Measurements from ENCODE around the gene MUC12. TPM values are rescaled to one million over a fixed set of nuclear protein-coding genes. Genes with fewer than 3 reads are reported as not detected.
"Not testable (repeated sequence)": the region's sequence is repeated elsewhere in the genome, so short reads cannot be mapped to it uniquely, and the experiment has no call there.

MUC12 gene
- total RNA-seq, 1 experiment from 2014 or later = 6.8 TPM

DNA sequence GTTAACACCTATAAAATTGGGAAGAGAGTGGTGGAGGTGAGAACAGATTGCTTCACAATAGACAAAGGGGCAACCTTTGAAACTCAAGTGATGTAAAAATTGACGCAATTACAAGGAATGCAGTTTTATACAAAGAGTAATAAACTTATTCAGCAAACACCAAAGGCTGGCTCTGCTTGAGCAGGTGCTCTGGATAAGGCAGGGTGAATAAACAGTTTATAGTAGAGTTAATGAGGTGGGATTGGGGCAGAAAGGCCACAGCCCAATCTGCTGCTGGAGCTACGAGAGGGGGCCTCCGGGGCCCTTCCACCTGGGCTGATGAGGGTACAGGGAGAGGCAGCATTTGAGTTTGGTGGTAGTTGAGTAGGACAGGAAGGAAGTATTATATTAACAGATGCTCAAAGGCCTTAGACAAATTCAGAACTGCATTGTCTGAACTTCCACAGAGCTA, 6.0 kb downstream of the MUC12 start:
- H3K27ac ChIP-seq (ENCODE audit: low read length) = no peak overlapping the region
- no peaks in the 10 kb centered on the region for H3K9me3 ChIP-seq (ENCODE audit: control insufficient read depth, insufficient read depth, low read depth, low read length)
- intact Hi-C loops (cut with micrococcal nuclease; ENCODE audit: unreplicated experiment) (no loop called here), in situ Hi-C loops (cut with HindIII; ENCODE audit: low pct_unique_long_range_greater_than_20kb, low sequenced_read_pairs) (no loop called here)
- ChIA-PET CTCF (interaction anchor here (0.6 kb wide), 1 partner anchor 98 kb away, joined by 9 read pairs; no protein-coding TSS in a partner anchor), POLR2A (no interaction called here)
- no TSS peak for BruUV-seq (replicated peaks)
- DNase-seq (ENCODE audit: low read depth, low spot score) (no peak), ATAC-seq (no peak)
- no peaks in the 10 kb centered on the region for H3K36me3 ChIP-seq (ENCODE audit: control insufficient read depth, insufficient read depth, low read length)
- no peaks in the 10 kb centered on the region for H3K4me1 ChIP-seq (ENCODE audit: control insufficient read depth, insufficient read depth, low read length)
- no peak overlapping the region for H3K4me3 ChIP-seq (ENCODE audit: low read depth in 2 of 2, low read length in 2 of 2)
- H3K27me3 ChIP-seq (ENCODE audit: control insufficient read depth, insufficient read depth, low read length) = no peaks in the 10 kb centered on the region
- TF ChIP-seq POLR2AphosphoS5 (IDR thresholded peaks at IDR 0.05; ENCODE audit: low read depth, low read length) = no peak
- no peak for TF ChIP-seq TCF7L2 (IDR thresholded peaks at IDR 0.05; ENCODE audit: low read depth, low read length)
- TF ChIP-seq, protein P1, sequence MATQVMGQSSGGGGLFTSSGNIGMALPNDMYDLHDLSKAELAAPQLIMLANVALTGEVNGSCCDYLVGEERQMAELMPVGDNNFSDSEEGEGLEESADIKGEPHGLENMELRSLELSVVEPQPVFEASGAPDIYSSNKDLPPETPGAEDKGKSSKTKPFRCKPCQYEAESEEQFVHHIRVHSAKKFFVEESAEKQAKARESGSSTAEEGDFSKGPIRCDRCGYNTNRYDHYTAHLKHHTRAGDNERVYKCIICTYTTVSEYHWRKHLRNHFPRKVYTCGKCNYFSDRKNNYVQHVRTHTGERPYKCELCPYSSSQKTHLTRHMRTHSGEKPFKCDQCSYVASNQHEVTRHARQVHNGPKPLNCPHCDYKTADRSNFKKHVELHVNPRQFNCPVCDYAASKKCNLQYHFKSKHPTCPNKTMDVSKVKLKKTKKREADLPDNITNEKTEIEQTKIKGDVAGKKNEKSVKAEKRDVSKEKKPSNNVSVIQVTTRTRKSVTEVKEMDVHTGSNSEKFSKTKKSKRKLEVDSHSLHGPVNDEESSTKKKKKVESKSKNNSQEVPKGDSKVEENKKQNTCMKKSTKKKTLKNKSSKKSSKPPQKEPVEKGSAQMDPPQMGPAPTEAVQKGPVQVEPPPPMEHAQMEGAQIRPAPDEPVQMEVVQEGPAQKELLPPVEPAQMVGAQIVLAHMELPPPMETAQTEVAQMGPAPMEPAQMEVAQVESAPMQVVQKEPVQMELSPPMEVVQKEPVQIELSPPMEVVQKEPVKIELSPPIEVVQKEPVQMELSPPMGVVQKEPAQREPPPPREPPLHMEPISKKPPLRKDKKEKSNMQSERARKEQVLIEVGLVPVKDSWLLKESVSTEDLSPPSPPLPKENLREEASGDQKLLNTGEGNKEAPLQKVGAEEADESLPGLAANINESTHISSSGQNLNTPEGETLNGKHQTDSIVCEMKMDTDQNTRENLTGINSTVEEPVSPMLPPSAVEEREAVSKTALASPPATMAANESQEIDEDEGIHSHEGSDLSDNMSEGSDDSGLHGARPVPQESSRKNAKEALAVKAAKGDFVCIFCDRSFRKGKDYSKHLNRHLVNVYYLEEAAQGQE (IDR thresholded peaks at IDR 0.05; ENCODE audit: insufficient read depth in 1 of 2, low read depth in 2 of 2, low read length in 1 of 2) = no peak
- TF ChIP-seq, protein P2, sequence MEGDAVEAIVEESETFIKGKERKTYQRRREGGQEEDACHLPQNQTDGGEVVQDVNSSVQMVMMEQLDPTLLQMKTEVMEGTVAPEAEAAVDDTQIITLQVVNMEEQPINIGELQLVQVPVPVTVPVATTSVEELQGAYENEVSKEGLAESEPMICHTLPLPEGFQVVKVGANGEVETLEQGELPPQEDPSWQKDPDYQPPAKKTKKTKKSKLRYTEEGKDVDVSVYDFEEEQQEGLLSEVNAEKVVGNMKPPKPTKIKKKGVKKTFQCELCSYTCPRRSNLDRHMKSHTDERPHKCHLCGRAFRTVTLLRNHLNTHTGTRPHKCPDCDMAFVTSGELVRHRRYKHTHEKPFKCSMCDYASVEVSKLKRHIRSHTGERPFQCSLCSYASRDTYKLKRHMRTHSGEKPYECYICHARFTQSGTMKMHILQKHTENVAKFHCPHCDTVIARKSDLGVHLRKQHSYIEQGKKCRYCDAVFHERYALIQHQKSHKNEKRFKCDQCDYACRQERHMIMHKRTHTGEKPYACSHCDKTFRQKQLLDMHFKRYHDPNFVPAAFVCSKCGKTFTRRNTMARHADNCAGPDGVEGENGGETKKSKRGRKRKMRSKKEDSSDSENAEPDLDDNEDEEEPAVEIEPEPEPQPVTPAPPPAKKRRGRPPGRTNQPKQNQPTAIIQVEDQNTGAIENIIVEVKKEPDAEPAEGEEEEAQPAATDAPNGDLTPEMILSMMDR (IDR thresholded peaks at IDR 0.05) = no peak

DNA sequence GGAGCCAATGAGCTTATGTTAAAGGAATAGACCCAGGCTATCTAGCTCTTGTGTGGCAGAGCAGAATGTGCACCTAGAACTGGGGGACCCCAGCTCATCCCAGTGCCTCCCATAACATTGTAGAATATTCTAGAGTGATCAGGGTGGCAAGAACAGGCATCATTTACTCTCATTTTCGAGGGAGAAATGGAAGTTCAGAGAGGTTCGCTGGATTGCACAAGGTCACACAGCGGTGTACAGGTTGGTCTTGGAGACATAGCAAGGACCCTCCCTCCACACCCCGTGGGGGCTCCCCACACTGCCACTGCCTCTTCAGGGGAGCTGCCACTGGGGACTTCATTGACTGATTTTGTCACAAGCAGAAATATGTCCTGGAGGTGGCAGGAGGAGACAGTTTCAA, 8.9 kb downstream of the MUC12 start:
- H3K27ac ChIP-seq (ENCODE audit: low read length) = no peak overlapping the region
- CTCF ChIA-PET = interaction anchor here (0.6 kb wide), 1 partner anchor 254 kb away, joined by 6 read pairs; no protein-coding TSS in a partner anchor
- in situ Hi-C loops (cut with HindIII; ENCODE audit: low pct_unique_long_range_greater_than_20kb, low sequenced_read_pairs) = no loop called here
- POLR2A ChIA-PET = no interaction called here
- ATAC-seq = no peak
- no peaks in the 10 kb centered on the region for H3K27me3 ChIP-seq (ENCODE audit: control insufficient read depth, insufficient read depth, low read length)
- DNase-seq (ENCODE audit: low read depth, low spot score) = no peak
- no peaks in the 10 kb centered on the region for H3K9me3 ChIP-seq (ENCODE audit: control insufficient read depth, insufficient read depth, low read depth, low read length)
- no TSS peak for BruUV-seq (replicated peaks)
- H3K36me3 ChIP-seq (ENCODE audit: control insufficient read depth, insufficient read depth, low read length) = no peaks in the 10 kb centered on the region
- no peak overlapping the region for H3K4me3 ChIP-seq (ENCODE audit: low read depth in 2 of 2, low read length in 2 of 2)
- intact Hi-C loops (cut with micrococcal nuclease; ENCODE audit: unreplicated experiment) = no loop called here
- TF ChIP-seq TCF7L2 (IDR thresholded peaks at IDR 0.05; ENCODE audit: low read depth, low read length) (no peak), SIN3A (IDR thresholded peaks at IDR 0.05; ENCODE audit: borderline replicate concordance, insufficient read depth, low read depth, low read length) (no peak)
- no peaks in the 10 kb centered on the region for H3K4me1 ChIP-seq (ENCODE audit: control insufficient read depth, insufficient read depth, low read length)

DNA sequence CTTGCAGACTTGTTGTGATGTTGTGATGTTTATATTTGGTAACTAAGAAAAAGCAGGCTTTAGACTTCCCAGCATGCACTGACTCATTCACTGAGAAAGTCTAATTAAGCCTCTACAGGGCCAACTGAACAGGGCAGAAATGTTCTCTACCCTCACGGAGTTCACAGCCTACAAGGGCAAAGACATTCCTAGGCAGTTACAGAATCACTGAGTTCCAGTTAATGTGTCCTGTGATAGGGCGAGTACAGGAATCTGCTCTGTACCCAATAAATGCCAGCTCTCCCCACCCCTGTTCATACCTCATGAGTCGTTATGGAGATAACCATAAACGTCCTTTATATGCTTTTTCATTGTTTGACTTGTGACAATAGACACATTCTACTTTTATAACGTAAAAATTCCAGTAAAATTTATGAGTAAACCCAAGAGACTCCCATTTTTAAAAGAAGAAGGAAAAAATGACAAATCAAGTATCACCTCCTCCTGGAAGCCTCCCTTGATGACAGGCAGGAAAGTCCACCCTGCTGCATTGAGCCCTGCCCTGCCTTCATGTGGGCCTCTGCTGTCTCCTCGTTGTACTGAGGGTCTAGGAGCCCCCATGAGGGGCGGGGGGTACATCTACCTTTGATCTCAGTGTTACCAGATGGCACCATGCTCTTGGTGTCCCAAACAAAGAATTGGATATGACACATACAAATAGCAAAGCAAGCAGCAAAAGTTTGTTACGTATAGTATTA, 14.3 kb downstream of the MUC12 start:
- POLR2A ChIA-PET = no interaction called here
- no TSS peak for BruUV-seq (replicated peaks)
- ATAC-seq (peak; percentile 80), DNase-seq (ENCODE audit: low read depth, low spot score) (peak; percentile 13)
- Histone ChIP-seq H3K4me1 (ENCODE audit: control insufficient read depth, insufficient read depth, low read length) (peaks cover 5% of the 10 kb centered on the region), H3K36me3 (ENCODE audit: control insufficient read depth, insufficient read depth, low read length) (no peaks in the 10 kb centered on the region), H3K27ac (ENCODE audit: low read length) (peak overlapping the region; percentile 11; the same call in 1 of the 2 replicates), H3K27me3 (ENCODE audit: control insufficient read depth, insufficient read depth, low read length) (no peaks in the 10 kb centered on the region), H3K4me3 (ENCODE audit: low read depth in 2 of 2, low read length in 2 of 2) (no peak overlapping the region), H3K9me3 (ENCODE audit: control insufficient read depth, insufficient read depth, low read depth, low read length) (no peaks in the 10 kb centered on the region)
- in situ Hi-C loops (cut with HindIII; ENCODE audit: low pct_unique_long_range_greater_than_20kb, low sequenced_read_pairs) (no loop called here), intact Hi-C loops (cut with micrococcal nuclease; ENCODE audit: unreplicated experiment) (no loop called here)
- TF ChIP-seq TCF7L2 (IDR thresholded peaks at IDR 0.05; ENCODE audit: low read depth, low read length) = 0 out of 2 replicates have a peak, but pooled peaks have one; percentile 20
- TF ChIP-seq, protein P2 (IDR thresholded peaks at IDR 0.05) = no peak
- no peak for TF ChIP-seq POLR2AphosphoS5 (IDR thresholded peaks at IDR 0.05; ENCODE audit: low read depth, low read length)
- no peak for TF ChIP-seq SIN3A (IDR thresholded peaks at IDR 0.05; ENCODE audit: borderline replicate concordance, insufficient read depth, low read depth, low read length)
- CTCF ChIA-PET = no interaction called here

DNA sequence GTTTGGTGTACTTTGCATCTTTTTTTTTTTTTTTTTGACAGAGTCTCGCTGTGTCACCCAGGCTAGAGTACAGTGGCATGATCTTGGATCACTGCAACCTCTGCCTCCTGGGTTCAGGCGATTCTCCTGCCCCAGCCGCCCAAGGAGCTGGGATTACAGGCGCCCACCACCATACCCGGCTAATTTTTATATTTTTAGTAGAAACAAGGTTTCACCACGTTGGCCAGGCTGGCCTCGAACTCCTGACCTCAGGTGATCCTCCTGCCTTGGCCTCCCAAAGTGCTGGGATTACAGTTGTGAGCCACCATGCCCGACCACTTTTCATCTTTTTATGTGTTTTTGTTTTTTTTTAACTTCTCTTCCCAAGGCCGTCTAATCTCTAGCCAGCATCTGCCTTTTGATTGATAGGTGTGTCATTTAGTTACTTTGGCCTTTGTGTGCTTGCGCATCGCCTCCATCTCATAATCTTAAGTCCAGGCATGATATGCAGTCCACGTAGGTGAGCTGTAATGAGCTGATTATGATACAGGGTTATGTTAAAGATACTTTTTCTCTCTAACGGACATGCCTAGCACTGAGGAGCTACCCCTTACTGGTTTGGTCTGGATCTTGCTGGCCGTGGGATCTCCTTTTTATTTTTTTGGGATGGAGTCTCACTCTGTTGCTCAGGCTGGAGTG, 15.0 kb downstream of the MUC12 start:
- H3K4me3 ChIP-seq (ENCODE audit: low read depth in 2 of 2, low read length in 2 of 2); H3K36me3 ChIP-seq (ENCODE audit: control insufficient read depth, insufficient read depth, low read length); H3K9me3 ChIP-seq (ENCODE audit: control insufficient read depth, insufficient read depth, low read depth, low read length); ATAC-seq; CTCF ChIA-PET; H3K27me3 ChIP-seq (ENCODE audit: control insufficient read depth, insufficient read depth, low read length); DNase-seq (ENCODE audit: low read depth, low spot score); POLR2A ChIA-PET; H3K4me1 ChIP-seq (ENCODE audit: control insufficient read depth, insufficient read depth, low read length); BruUV-seq (replicated peaks); in situ Hi-C loops (cut with HindIII; ENCODE audit: low pct_unique_long_range_greater_than_20kb, low sequenced_read_pairs); intact Hi-C loops (cut with micrococcal nuclease; ENCODE audit: unreplicated experiment): not testable (repeated sequence)
- H3K27ac ChIP-seq (ENCODE audit: low read length) = peak overlapping the region; percentile 11; the same call in 1 of the 2 replicates
